Measurements from ENCODE around the gene NCF2. TPM values are rescaled to one million over a fixed set of nuclear protein-coding genes. Genes with fewer than 3 reads are reported as not detected.

NCF2 gene
- total RNA-seq, 4 donors from 2014 or later = 5.2 to 26.0 (median 9.5) TPM

GRCh38 chr1:183607322-183607980, 17.2 kb upstream of the NCF2 start:
- TF ChIP-seq POLR2AphosphoS5 (IDR thresholded peaks at IDR 0.05) = no peak
- TF ChIP-seq EP300 (IDR thresholded peaks at IDR 0.05) = no peak
- TF ChIP-seq POLR2A (IDR thresholded peaks at IDR 0.05; ENCODE audit: low read depth) = no peak
- TF ChIP-seq CTCF (IDR thresholded peaks at IDR 0.05) = no peak
- no peak for DNase-seq (ENCODE audit: extremely low spot score)
- H3K4me1 ChIP-seq = peaks cover 22 to 32% (median 25%) of the 10 kb centered on the region in 4 donors
- no peaks in the 10 kb centered on the region for H3K27me3 ChIP-seq
- no peak overlapping the region for H3K27ac ChIP-seq (replicated peaks in 1 of 4)
- WGBS = 65% methylated on average over 2 of the region's 2 CpGs
- no peaks in the 10 kb centered on the region for H3K36me3 ChIP-seq
- intact Hi-C loops (cut with DNase I) = no loop called here
- H3K4me3 ChIP-seq = no peak overlapping the region
- no peaks in the 10 kb centered on the region for H3K9me3 ChIP-seq

GRCh38 chr1:183605904-183606303, 15.6 kb upstream of the NCF2 start:
- Histone ChIP-seq H3K4me1 (peaks cover 22 to 32% (median 25%) of the 10 kb centered on the region in 4 donors), H3K9me3 (no peaks in the 10 kb centered on the region), H3K4me3 (no peak overlapping the region), H3K27ac (replicated peaks in 1 of 4) (no peak overlapping the region), H3K27me3 (no peaks in the 10 kb centered on the region), H3K36me3 (no peaks in the 10 kb centered on the region)
- 83% methylated on average over 2 of the region's 2 CpGs for WGBS
- TF ChIP-seq POLR2A (IDR thresholded peaks at IDR 0.05; ENCODE audit: low read depth) (no peak), EP300 (IDR thresholded peaks at IDR 0.05) (no peak), POLR2AphosphoS5 (IDR thresholded peaks at IDR 0.05) (no peak), CTCF (IDR thresholded peaks at IDR 0.05) (no peak)
- no peak for DNase-seq (ENCODE audit: extremely low spot score)
- intact Hi-C loops (cut with DNase I) = no loop called here

- Histone ChIP-seq H3K27me3 (no peaks in the 10 kb centered on the region), H3K27ac (replicated peaks in 1 of 4) (no peak overlapping the region), H3K4me3 (no peak overlapping the region), H3K4me1 (peaks cover 13 to 21% (median 15%) of the 10 kb centered on the region in 4 donors), H3K9me3 (no peaks in the 10 kb centered on the region), H3K36me3 (no peaks in the 10 kb centered on the region)
- WGBS = 83% methylated on average over 8 of the region's 8 CpGs
- intact Hi-C loops (cut with DNase I) = no loop called here
- no peak for DNase-seq (ENCODE audit: extremely low spot score)
- TF ChIP-seq CTCF (IDR thresholded peaks at IDR 0.05) (no peak), POLR2A (IDR thresholded peaks at IDR 0.05; ENCODE audit: low read depth) (no peak), EP300 (IDR thresholded peaks at IDR 0.05) (no peak), POLR2AphosphoS5 (IDR thresholded peaks at IDR 0.05) (no peak)
These were observed 14.6 kb upstream of the NCF2 start for GRCh38 chr1:183604815-183605214.

- no peak for TF ChIP-seq POLR2AphosphoS5 (IDR thresholded peaks at IDR 0.05)
- no peak for TF ChIP-seq EP300 (IDR thresholded peaks at IDR 0.05)
- no peak for TF ChIP-seq POLR2A (IDR thresholded peaks at IDR 0.05; ENCODE audit: low read depth)
These were observed 14.0 kb upstream of the NCF2 start for GRCh38 chr1:183604038-183604808.

GRCh38 chr1:183602510-183602909, 12.3 kb upstream of the NCF2 start:
- no peak for DNase-seq (ENCODE audit: extremely low spot score)
- Histone ChIP-seq H3K36me3 (no peaks in the 10 kb centered on the region), H3K4me1 (peaks cover 0 to 11% (median 4%) of the 10 kb centered on the region in 4 donors), H3K9me3 (no peaks in the 10 kb centered on the region), H3K27ac (replicated peaks in 1 of 4) (no peak overlapping the region), H3K27me3 (no peaks in the 10 kb centered on the region), H3K4me3 (no peak overlapping the region)
- TF ChIP-seq POLR2AphosphoS5 (IDR thresholded peaks at IDR 0.05) = no peak
- no peak for TF ChIP-seq POLR2A (IDR thresholded peaks at IDR 0.05; ENCODE audit: low read depth)
- no peak for TF ChIP-seq CTCF (IDR thresholded peaks at IDR 0.05)
- no peak for TF ChIP-seq EP300 (IDR thresholded peaks at IDR 0.05)
- intact Hi-C loops (cut with DNase I) = no loop called here
- 100% methylated on average over 1 of the region's 1 CpG for WGBS

More at GRCh38 chr1:183604038-183604808, 14.0 kb upstream of the NCF2 start:
- no peaks in the 10 kb centered on the region for H3K27me3 ChIP-seq
- intact Hi-C loops (cut with DNase I) = no loop called here
- peaks cover 8 to 15% (median 10%) of the 10 kb centered on the region in 4 donors for H3K4me1 ChIP-seq
- WGBS = 67% methylated on average over 10 of the region's 10 CpGs
- H3K27ac ChIP-seq (replicated peaks in 1 of 4) = no peak overlapping the region
- no peaks in the 10 kb centered on the region for H3K36me3 ChIP-seq
- no peak overlapping the region for H3K4me3 ChIP-seq
- DNase-seq (ENCODE audit: extremely low spot score) = no peak
- H3K9me3 ChIP-seq = no peaks in the 10 kb centered on the region

Data from esophagus muscularis mucosa (tissue), 4 donors.